IMR-90 (cell line): ENCODE data around the gene ZNF445. TPM values are rescaled to one million over a fixed set of nuclear protein-coding genes. Genes with fewer than 3 reads are reported as not detected.

Experiments used
- ATAC-seq: fragments of 200-7000 bp; cut with Tn5 transposase; 2 replicates; pipeline ENCODE4 v1.9.1; 2020; ENCODE audit warnings: low read depth, mild to moderate bottlenecking, moderate library complexity
- Bru-seq: library from RNA; stranded (reverse); fragments of 400-500 nt; gene quantifications from one replicate; lab custom pipeline; 2021; lab: Mats Ljungman, UMichigan
- BruChase-seq, 2 experiments: library from RNA; stranded (reverse); fragments of 400-500 nt; gene quantifications; one replicate each; lab custom pipeline; 2021; lab: Mats Ljungman, UMichigan
- BruUV-seq: library from RNA; stranded (reverse); fragments of 400-500 nt; replicated peaks from 2 replicates; lab custom pipeline; 2021; lab: Mats Ljungman, UMichigan
- CTCF ChIA-PET: fragments of 300-600 bp; formaldehyde crosslinking; extraction: SDS; loops from one replicate; lab custom pipeline; 2021; ENCODE audit warnings: antibody characterized with exemption; lab: Yijun Ruan, JAX
- POLR2A ChIA-PET: fragments of 300-600 bp; sonication (Branson Sonifier 250); formaldehyde crosslinking; loops from one replicate; lab custom pipeline; 2022; ENCODE audit warnings: antibody characterized with exemption; ENCODE audit not compliant: unreplicated experiment; lab: Charles Lee
- DNase-seq: peaks from one replicate; pipeline ENCODE4 v3.0.0; 2013
- H2AFZ ChIP-seq: replicated peaks from 2 replicates; pipeline ENCODE3; 2013; ENCODE audit warnings: low read length, mild to moderate bottlenecking; ENCODE audit not compliant: poor library complexity
- H2AK5ac ChIP-seq: 2 replicates; pipeline ENCODE4 v1.6.1; 2013; ENCODE audit warnings: low read depth, low read length, inconsistent platforms
- H2AK9ac ChIP-seq: replicated peaks from 2 replicates; pipeline ENCODE3; 2013; ENCODE audit warnings: mild to moderate bottlenecking, low read depth, low read length, moderate library complexity; ENCODE audit not compliant: poor library complexity
- H2BK120ac ChIP-seq: 2 replicates; pipeline ENCODE4 v1.6.1; 2013; ENCODE audit warnings: low read depth, low read length, inconsistent platforms
- H2BK15ac ChIP-seq: 3 replicates; pipeline ENCODE4 v1.6.1; 2013; ENCODE audit warnings: low read depth, low read length, inconsistent platforms
- H2BK20ac ChIP-seq: 2 replicates; pipeline ENCODE4 v1.6.1; 2013; ENCODE audit warnings: low read depth, mild to moderate bottlenecking, inconsistent platforms, low read length, moderate library complexity
- H2BK5ac ChIP-seq: 2 replicates; pipeline ENCODE4 v1.6.1; 2013; ENCODE audit warnings: mild to moderate bottlenecking, low read depth, low read length, inconsistent platforms; ENCODE audit not compliant: poor library complexity, severe bottlenecking
- H3K14ac ChIP-seq: replicated peaks from 2 replicates; pipeline ENCODE4 v1.6.1; 2013; ENCODE audit warnings: low read depth, low read length, inconsistent platforms
- H3K18ac ChIP-seq: 2 replicates; pipeline ENCODE4 v1.6.1; 2013; ENCODE audit warnings: low read depth, low read length, control low read depth
- H3K23ac ChIP-seq: 2 replicates; pipeline ENCODE4 v1.6.1; 2013; ENCODE audit warnings: low read depth, low read length, inconsistent platforms
- H3K27ac ChIP-seq: 2 replicates; pipeline ENCODE4 v1.5.1; 2013; ENCODE audit warnings: mild to moderate bottlenecking, control low read depth, low read length; ENCODE audit not compliant: insufficient read depth
- H3K27me3 ChIP-seq: 2 replicates; pipeline ENCODE4 v1.6.1; 2013; ENCODE audit warnings: low read length; ENCODE audit not compliant: control insufficient read depth, insufficient read depth
- H3K36me3 ChIP-seq: 2 replicates; pipeline ENCODE4 v1.6.1; 2013; ENCODE audit warnings: low read length, mixed read lengths; ENCODE audit not compliant: control insufficient read depth, insufficient read depth
- H3K4ac ChIP-seq: 2 replicates; pipeline ENCODE4 v1.6.1; 2013; ENCODE audit warnings: low read depth, low read length, inconsistent platforms
- H3K4me1 ChIP-seq: 2 replicates; pipeline ENCODE4 v1.6.1; 2013; ENCODE audit warnings: low read length, mixed read lengths; ENCODE audit not compliant: control insufficient read depth, insufficient read depth
- H3K4me2 ChIP-seq: 2 replicates; pipeline ENCODE4 v1.6.1; 2013; ENCODE audit warnings: low read depth, mild to moderate bottlenecking, control low read depth, low read length, moderate library complexity
- H3K4me3 ChIP-seq: 2 replicates; pipeline ENCODE4 v1.5.1; 2013; ENCODE audit warnings: low read depth, mild to moderate bottlenecking, control low read depth, low read length, moderate library complexity; ENCODE audit not compliant: insufficient read depth
- H3K56ac ChIP-seq: 2 replicates; pipeline ENCODE4 v1.6.1; 2013; ENCODE audit warnings: low read length, inconsistent platforms; ENCODE audit not compliant: insufficient read depth; ENCODE audit errors: extremely low read depth
- H3K79me1 ChIP-seq, 2 experiments: 2 replicates each; pipeline ENCODE4 v1.6.1; 2013; ENCODE audit warnings: low read length in 2 of 2, inconsistent platforms in 1 of 2, low read depth in 1 of 2
- H3K9ac ChIP-seq: 2 replicates; pipeline ENCODE4 v1.6.1; 2013; ENCODE audit warnings: low read depth, low read length, control low read depth
- H3K9me1 ChIP-seq: 2 replicates; pipeline ENCODE4 v1.6.1; 2013; ENCODE audit warnings: low read length, inconsistent platforms; ENCODE audit not compliant: insufficient read depth
- H3K9me3 ChIP-seq: 2 replicates; pipeline ENCODE4 v1.6.1; 2013; ENCODE audit warnings: low read length; ENCODE audit not compliant: control insufficient read depth, insufficient read depth
- H4K20me1 ChIP-seq: 2 replicates; pipeline ENCODE4 v1.6.1; 2013; ENCODE audit warnings: low read length, inconsistent platforms; ENCODE audit not compliant: insufficient read depth
- H4K5ac ChIP-seq: 2 replicates; pipeline ENCODE4 v1.6.1; 2013; ENCODE audit warnings: mild to moderate bottlenecking, low read depth, low read length, control low read depth
- H4K8ac ChIP-seq, 2 experiments: 2 replicates each; pipeline ENCODE4 v1.6.1; 2013; ENCODE audit warnings: low read depth in 2 of 2, low read length in 2 of 2, control low read depth in 1 of 2, inconsistent platforms in 1 of 2
- H4K91ac ChIP-seq: 2 replicates; pipeline ENCODE4 v1.6.1; 2013; ENCODE audit warnings: low read depth, low read length, inconsistent platforms; ENCODE audit not compliant: insufficient read depth
- BHLHE40 ChIP-seq: fragments of 150-350 bp; IDR thresholded peaks from 2 replicates; pipeline ENCODE4 v1.6.1; 2016; ENCODE audit warnings: mild to moderate bottlenecking, low read depth, low read length
- POLR2A ChIP-seq: IDR thresholded peaks from 2 replicates; pipeline ENCODE4 v1.6.1; 2012; ENCODE audit warnings: mild to moderate bottlenecking, low read depth, low read length
- WGBS, 2 experiments: methylation state at CpG; one replicate each; pipeline versions ENCODE4 v1.1.5 to v1.1.7; 2013; ENCODE audit warnings: missing lambda C conversion rate in 2 of 2; ENCODE audit not compliant: insufficient read length in 1 of 2; ENCODE audit errors: extremely low coverage in 2 of 2; 5-methylcytosine and 5-hydroxymethylcytosine counted together
- dilution Hi-C: fragments of 300-500 bp; cut with HindIII; formaldehyde crosslinking; loops from one replicate; pipeline ENCODE4 v1.14.3; 2018; ENCODE audit warnings: low sequenced_read_pairs; ENCODE audit not compliant: unreplicated experiment
- in situ Hi-C: fragments of 300-500 bp; cut with MboI; formaldehyde crosslinking; loops from 3 replicates; pipeline ENCODE4 v1.14.3; 2019; ENCODE audit warnings: low sequenced_read_pairs, inconsistent platforms, mixed read lengths
- intact Hi-C: fragments of 100-400 bp; cut with micrococcal nuclease; formaldehyde crosslinking; loops from 2 replicates; pipeline ENCODE4 v1.10.0; 2022
- long read RNA-seq: library from polyadenylated mRNA; unstranded; transcript quantifications from one replicate; pipeline ENCODE4 v2.0.0, GENCODE V29; 2021; ENCODE audit not compliant: unreplicated experiment
- polyA plus RNA-seq, 3 experiments: library from polyadenylated mRNA; depleted of rRNA; stranded (reverse); fragments of >200 nt; gene quantifications; 2 replicates each; pipeline ENCODE4 v1.2.3, GENCODE V29; 2012; ENCODE audit warnings: low replicate concordance in 1 of 3
- total RNA-seq: library from RNA; depleted of rRNA; stranded (reverse); fragments of >200 nt; gene quantifications from 2 replicates; pipeline ENCODE4 v1.2.3, GENCODE V29; 2012; rRNA removed

Gene ZNF445
- 6.3 and 6.4 TPM in 2 replicates for total RNA-seq
- 2.4 and 3.3 TPM in 2 replicates for polyA plus RNA-seq (2012; rRNA removed)
- 0.79 and 1.2 TPM in 2 replicates for polyA plus RNA-seq (2012; cell fraction: cytosol; rRNA removed)
- 3.9 and 7.9 TPM in 2 replicates for polyA plus RNA-seq (2012; cell fraction: nucleus; rRNA removed; ENCODE audit: low replicate concordance)
- Bru-seq, nascent RNA, result percentile 73 among the genes with signal in this experiment
- BruChase-seq, experiment 1, labeled RNA remaining after a 6-hour chase, result percentile 85 among the genes with signal in this experiment
- percentile 89 among the genes with signal in this experiment for BruChase-seq, experiment 2, labeled RNA remaining after a 2-hour chase
- long read RNA-seq, full-length matches to known transcripts, result 2 of 9 reads
- long read RNA-seq, partial matches to known transcripts, result 0 of 9 reads
- long read RNA-seq, other reads (novel, unspliced or antisense), result 7 of 9 reads

- H2AK5ac ChIP-seq, result peak within 1 kb of the TSS; percentile 49
- H4K91ac ChIP-seq, result peak within 1 kb of the TSS; percentile 87
- ATAC-seq (peak; percentile 97), DNase-seq (peak; percentile 74)
- peaks cover 3% of the 10 kb centered on the region; the same call in 1 of the 2 replicates for H4K20me1 ChIP-seq
- H3K14ac ChIP-seq, result peak within 1 kb of the TSS; percentile 84
- intact Hi-C loops, result loop anchor here (1.0 to 10.0 kb wide), 3 partner anchors 33 to 147 kb away; partner anchors contain the start of genes TCAIM and ZNF197
- dilution Hi-C loops, result no loop called here
- H3K9me3 ChIP-seq, result no peaks in the 10 kb centered on the region
- peak within 1 kb of the TSS; percentile 98 to 100 for H4K8ac ChIP-seq
- no peaks in the 10 kb centered on the region for H3K36me3 ChIP-seq
- peak within 1 kb of the TSS; percentile 99 for H2AFZ ChIP-seq
- H3K79me1 ChIP-seq, result peaks cover 6 to 22% of the 10 kb centered on the region in 2 experiments; a peak in 3 of 4 replicates
- H3K27ac ChIP-seq, result peak within 1 kb of the TSS; percentile 74
- no peaks in the 10 kb centered on the region; the same call in 1 of the 2 replicates for H3K4me1 ChIP-seq
- no peaks in the 10 kb centered on the region; the same call in 1 of the 2 replicates for H3K9me1 ChIP-seq
- peak within 1 kb of the TSS; percentile 85 for H3K9ac ChIP-seq
- BruUV-seq, result no TSS peak
- peak within 1 kb of the TSS; percentile 62; the same call in 1 of the 2 replicates for H2BK120ac ChIP-seq
- H3K18ac ChIP-seq, result peak within 1 kb of the TSS; percentile 43
- in situ Hi-C loops, result no loop called here
- peak within 1 kb of the TSS; percentile 60 for H2BK5ac ChIP-seq
- ChIA-PET CTCF (no interaction called here), POLR2A (no interaction called here)
- H4K5ac ChIP-seq, result peak within 1 kb of the TSS; percentile 87
- H2AK9ac ChIP-seq, result peak within 1 kb of the TSS; percentile 91
- H3K4ac ChIP-seq, result peak within 1 kb of the TSS; percentile 71
- peak within 1 kb of the TSS; percentile 96 for H3K4me2 ChIP-seq
- no peaks in the 10 kb centered on the region for H3K27me3 ChIP-seq
- H2BK15ac ChIP-seq, result 0 out of 3 replicates have a peak within 1 kb of the TSS, but pooled peaks have one; percentile 32
- H3K4me3 ChIP-seq, result peak within 1 kb of the TSS; percentile 55
- peak; percentile 65; the same call in 1 of the 2 replicates for TF ChIP-seq POLR2A
- TF ChIP-seq BHLHE40, result no peak
- no peak within 1 kb of the TSS for H2BK20ac ChIP-seq
- H3K23ac ChIP-seq, result peak within 1 kb of the TSS; percentile 77
- H3K56ac ChIP-seq, result peak within 1 kb of the TSS; percentile 88; the same call in 1 of the 2 replicates
- 0% methylated on average over 2 of the region's 69 CpGs; no CpG with 5 or more reads in 1 of the 2 experiments for WGBS, 2 experiments
These were observed at the start of gene ZNF445 for GRCh38 chr3:44477312-44478030. ZNF445 (minus strand) TSS chr3:44477670; CDS start chr3:44455549, 22,121 bp downstream.
